ENCODE measurements around the gene IGF1R. TPM values are rescaled to one million over a fixed set of nuclear protein-coding genes. Genes with fewer than 3 reads are reported as not detected.

IGF1R gene
- total RNA-seq, 1 donor from 2014 or later, result 62.7 TPM

- Histone ChIP-seq H3K27me3 (ENCODE audit: control insufficient read depth, insufficient read depth, low read length) (no peaks in the 10 kb centered on the region), H3K4me3 (ENCODE audit: low read depth, low read length) (no peak overlapping the region), H3K36me3 (ENCODE audit: control insufficient read depth, insufficient read depth, low read length) (no peaks in the 10 kb centered on the region)
- DNase-seq (ENCODE audit: low read depth), result no peak
- no peak for TF ChIP-seq CTCF (IDR thresholded peaks at IDR 0.05; ENCODE audit: insufficient read depth, low read length, poor library complexity, severe bottlenecking)
These were observed 229.8 kb downstream of the IGF1R start for GRCh38 chr15:98878172-98878571.

GRCh38 chr15:98878862-98879261, 230.5 kb downstream of the IGF1R start:
- Histone ChIP-seq H3K27me3 (ENCODE audit: control insufficient read depth, insufficient read depth, low read length) (no peaks in the 10 kb centered on the region), H3K4me3 (ENCODE audit: low read depth, low read length) (no peak overlapping the region), H3K36me3 (ENCODE audit: control insufficient read depth, insufficient read depth, low read length) (no peaks in the 10 kb centered on the region)
- no peak for TF ChIP-seq CTCF (IDR thresholded peaks at IDR 0.05; ENCODE audit: insufficient read depth, low read length, poor library complexity, severe bottlenecking)
- DNase-seq (ENCODE audit: low read depth), result no peak

- Histone ChIP-seq H3K4me3 (ENCODE audit: low read depth, low read length) (no peak overlapping the region), H3K27me3 (ENCODE audit: control insufficient read depth, insufficient read depth, low read length) (no peaks in the 10 kb centered on the region), H3K36me3 (ENCODE audit: control insufficient read depth, insufficient read depth, low read length) (no peaks in the 10 kb centered on the region)
- no peak for DNase-seq (ENCODE audit: low read depth)
- peak; percentile 48 for TF ChIP-seq CTCF (IDR thresholded peaks at IDR 0.05; ENCODE audit: insufficient read depth, low read length, poor library complexity, severe bottlenecking)
These were observed 233.5 kb downstream of the IGF1R start for GRCh38 chr15:98881526-98882520.

- Histone ChIP-seq H3K36me3 (ENCODE audit: control insufficient read depth, insufficient read depth, low read length) (no peaks in the 10 kb centered on the region), H3K4me3 (ENCODE audit: low read depth, low read length) (no peak overlapping the region), H3K27me3 (ENCODE audit: control insufficient read depth, insufficient read depth, low read length) (no peaks in the 10 kb centered on the region)
- no peak for TF ChIP-seq CTCF (IDR thresholded peaks at IDR 0.05; ENCODE audit: insufficient read depth, low read length, poor library complexity, severe bottlenecking)
- no peak for DNase-seq (ENCODE audit: low read depth)
These were observed 235.1 kb downstream of the IGF1R start for GRCh38 chr15:98883478-98883877.

GRCh38 chr15:98884894-98885293, 236.6 kb downstream of the IGF1R start:
- no peaks in the 10 kb centered on the region for H3K36me3 ChIP-seq (ENCODE audit: control insufficient read depth, insufficient read depth, low read length)
- TF ChIP-seq CTCF (IDR thresholded peaks at IDR 0.05; ENCODE audit: insufficient read depth, low read length, poor library complexity, severe bottlenecking), result no peak

More at GRCh38 chr15:98884894-98885293, 236.6 kb downstream of the IGF1R start:
- Histone ChIP-seq H3K4me3 (ENCODE audit: low read depth, low read length) (no peak overlapping the region), H3K27me3 (ENCODE audit: control insufficient read depth, insufficient read depth, low read length) (no peaks in the 10 kb centered on the region)
- no peak for DNase-seq (ENCODE audit: low read depth)
